PFSK-1 (cell line): ENCODE results near the gene ITGA7.

ENCODE experiments used
- POLR2AphosphoS5 ChIP-seq: IDR thresholded peaks from 2 replicates; pipeline ENCODE4 v1.6.1; 2012; ENCODE audit warnings: low read depth, mild to moderate bottlenecking, control low read depth, low read length, moderate library complexity
- REST ChIP-seq, 2 experiments: IDR thresholded peaks; 2 replicates each; pipeline versions ENCODE4 v1.6.1 to v1.8.0; 2011 to 2012; ENCODE audit warnings: low read depth in 2 of 2, low read length in 2 of 2, control low read depth in 1 of 2, inconsistent platforms in 1 of 2, mild to moderate bottlenecking in 1 of 2, moderate library complexity in 1 of 2; ENCODE audit not compliant: insufficient read depth in 1 of 2
- SIN3A ChIP-seq: IDR thresholded peaks from 2 replicates; pipeline ENCODE4 v1.6.1; 2012; ENCODE audit warnings: mild to moderate bottlenecking, low read length, moderate library complexity, borderline replicate concordance; ENCODE audit not compliant: insufficient read depth
- TAF1 ChIP-seq: IDR thresholded peaks from 2 replicates; pipeline ENCODE4 v1.6.1; 2012; ENCODE audit warnings: low read length, control low read depth, borderline replicate concordance; ENCODE audit not compliant: insufficient read depth

GRCh38 chr12:55745361-55746173, 37.9 kb upstream of the ITGA7 start:
- TF ChIP-seq TAF1 (no peak), SIN3A (no peak), POLR2AphosphoS5 (no peak), REST (IDR thresholded peaks at IDR 0.05; ENCODE audit: insufficient read depth in 1 of 2, low read depth in 2 of 2, low read length in 2 of 2) (no peak)
